Upper lobe of left lung (tissue), 6 donors: ENCODE data around the gene FYB1. TPM values are rescaled to one million over a fixed set of nuclear protein-coding genes. Genes with fewer than 3 reads are reported as not detected.

Source experiments
- ATAC-seq, 2 donors: fragments of 200-7000 bp; cut with Tn5 transposase; one replicate each; pipeline ENCODE4 v1.9.1; 2022; ENCODE audit warnings: mild to moderate bottlenecking in 2 of 2, moderate library complexity in 2 of 2; ENCODE audit not compliant: low FRiP score in 2 of 2
- DNase-seq, 2 donors: peaks; one replicate each; pipeline ENCODE4 v3.0.0-alpha.2; 2019 to 2020
- H3K27ac ChIP-seq, 4 donors: fragments of 200-600 bp; sonication (generic); one replicate each; pipeline ENCODE4 v1.5.1; 2016 to 2019
- H3K27me3 ChIP-seq, 4 donors: fragments of 200-600 bp; sonication (generic); one replicate each; pipeline ENCODE4 v1.5.1; 2017 to 2019
- H3K36me3 ChIP-seq, 4 donors: fragments of 200-600 bp; sonication (generic); one replicate each; pipeline ENCODE4 v1.5.1; 2016 to 2019
- H3K4me1 ChIP-seq, 4 donors: fragments of 200-600 bp; sonication (generic); one replicate each; pipeline ENCODE4 v1.5.1; 2018 to 2019
- H3K4me3 ChIP-seq, 4 donors: fragments of 200-600 bp; sonication (generic); one replicate each; pipeline ENCODE4 v1.5.1; 2017 to 2019; ENCODE audit warnings: mild to moderate bottlenecking in 2 of 4, moderate library complexity in 1 of 4
- H3K9me3 ChIP-seq, 4 donors: fragments of 200-600 bp; sonication (generic); one replicate each; pipeline ENCODE4 v1.5.1; 2018 to 2019
- EP300 ChIP-seq, 4 donors: sonication (generic); formaldehyde crosslinking; IDR thresholded peaks; one replicate each; pipeline ENCODE4 v1.5.1; 2017; ENCODE audit warnings: antibody characterized with exemption in 4 of 4, control low read depth in 2 of 4
- POLR2A ChIP-seq, 4 donors: fragments of 450-650 bp; IDR thresholded peaks; one replicate each; pipeline ENCODE4 v1.5.1; 2016 to 2017; ENCODE audit warnings: antibody characterized with exemption in 4 of 4, mild to moderate bottlenecking in 2 of 4
- POLR2AphosphoS5 ChIP-seq, 2 donors: sonication (generic); formaldehyde crosslinking; IDR thresholded peaks; one replicate each; pipeline ENCODE4 v1.5.1; 2017; ENCODE audit warnings: antibody characterized with exemption in 2 of 2
- WGBS, 2 donors: methylation state at CpG; one replicate each; pipeline ENCODE4 v1.1.5; 2017 to 2018; 5-methylcytosine and 5-hydroxymethylcytosine counted together
- total RNA-seq, 6 donors: library from RNA; depleted of rRNA in 4 of 6; stranded (reverse); fragments of >200 nt in 4 of 6; gene quantifications; one replicate each; pipeline versions ENCODE4 v1.1.0 to v1.2.1, GENCODE V29; 2016 to 2021
- TF ChIP-seq, protein P1 (sequence below), 6 experiments: fragments of 450-650 bp in 4 of 6; fragments of 200-600 bp in 2 of 6; sonication (generic) in 2 of 6; IDR thresholded peaks; one replicate each; pipeline ENCODE4 v1.5.1; 2016 to 2019; ENCODE audit warnings: antibody characterized with exemption in 6 of 6
- donor health status: DM: no; HTN: no; CAD: no; lungs with moderate emphysema.
- donor health status: DM: no; HTN: yes; CAD: no; lungs with severe emphysema.

The FYB1 gene
- total RNA-seq, 6 donors from 2014 or later = 24.0 to 97.4 (median 42.5) TPM

DNA sequence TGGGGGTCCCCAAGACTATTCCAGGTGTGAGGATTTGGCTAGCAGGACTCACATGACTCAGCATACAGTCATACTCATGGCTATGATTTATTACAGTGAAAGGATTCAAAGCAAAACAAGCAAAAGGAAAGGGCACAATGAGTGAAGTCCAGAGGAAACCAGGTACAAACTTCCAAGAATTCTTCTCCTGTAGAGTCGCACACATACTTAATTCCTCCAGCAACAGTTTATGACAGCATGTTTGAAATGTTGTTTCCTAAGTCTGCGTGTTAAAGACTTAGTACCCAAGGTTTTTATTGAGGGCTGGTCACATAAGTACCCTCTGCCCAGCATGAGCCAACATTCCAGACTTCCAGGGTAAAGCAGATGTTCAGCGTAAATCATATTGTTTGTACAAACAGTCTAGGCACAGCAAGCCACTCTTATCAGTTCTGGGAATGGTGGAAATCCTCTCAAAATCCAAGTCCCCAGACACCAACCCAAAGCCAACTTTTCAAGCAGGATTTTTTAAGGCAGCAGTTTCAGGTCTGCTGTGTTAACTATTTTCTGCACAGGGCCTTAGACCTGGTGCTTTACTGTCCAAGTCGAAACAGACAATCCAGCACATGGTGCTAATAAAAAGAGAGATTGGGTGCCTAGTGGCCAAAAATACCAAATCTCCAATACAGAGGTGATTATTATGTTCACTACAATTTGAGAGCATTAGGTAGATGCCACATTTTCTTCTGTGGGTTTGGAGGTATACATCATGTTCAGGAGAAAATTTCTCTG is 126.6 kb downstream of the FYB1 start:
- 50 to 64% methylated on average over 4 of the region's 4 CpGs for WGBS, 2 donors
- TF ChIP-seq POLR2AphosphoS5 (IDR thresholded peaks at IDR 0.05) (no peak), POLR2A (IDR thresholded peaks at IDR 0.05) (no peak), EP300 (IDR thresholded peaks at IDR 0.05) (no peak)
- TF ChIP-seq, protein P1, sequence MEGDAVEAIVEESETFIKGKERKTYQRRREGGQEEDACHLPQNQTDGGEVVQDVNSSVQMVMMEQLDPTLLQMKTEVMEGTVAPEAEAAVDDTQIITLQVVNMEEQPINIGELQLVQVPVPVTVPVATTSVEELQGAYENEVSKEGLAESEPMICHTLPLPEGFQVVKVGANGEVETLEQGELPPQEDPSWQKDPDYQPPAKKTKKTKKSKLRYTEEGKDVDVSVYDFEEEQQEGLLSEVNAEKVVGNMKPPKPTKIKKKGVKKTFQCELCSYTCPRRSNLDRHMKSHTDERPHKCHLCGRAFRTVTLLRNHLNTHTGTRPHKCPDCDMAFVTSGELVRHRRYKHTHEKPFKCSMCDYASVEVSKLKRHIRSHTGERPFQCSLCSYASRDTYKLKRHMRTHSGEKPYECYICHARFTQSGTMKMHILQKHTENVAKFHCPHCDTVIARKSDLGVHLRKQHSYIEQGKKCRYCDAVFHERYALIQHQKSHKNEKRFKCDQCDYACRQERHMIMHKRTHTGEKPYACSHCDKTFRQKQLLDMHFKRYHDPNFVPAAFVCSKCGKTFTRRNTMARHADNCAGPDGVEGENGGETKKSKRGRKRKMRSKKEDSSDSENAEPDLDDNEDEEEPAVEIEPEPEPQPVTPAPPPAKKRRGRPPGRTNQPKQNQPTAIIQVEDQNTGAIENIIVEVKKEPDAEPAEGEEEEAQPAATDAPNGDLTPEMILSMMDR (IDR thresholded peaks at IDR 0.05) = no peak
- no peak overlapping the region for H3K27ac ChIP-seq
- H3K4me1 ChIP-seq = no peaks in the 10 kb centered on the region
- H3K36me3 ChIP-seq = no peaks in the 10 kb centered on the region
- no peaks in the 10 kb centered on the region for H3K27me3 ChIP-seq
- DNase-seq (no peak), ATAC-seq (no peak)
- H3K4me3 ChIP-seq = no peak overlapping the region
- no peaks in the 10 kb centered on the region for H3K9me3 ChIP-seq

DNA sequence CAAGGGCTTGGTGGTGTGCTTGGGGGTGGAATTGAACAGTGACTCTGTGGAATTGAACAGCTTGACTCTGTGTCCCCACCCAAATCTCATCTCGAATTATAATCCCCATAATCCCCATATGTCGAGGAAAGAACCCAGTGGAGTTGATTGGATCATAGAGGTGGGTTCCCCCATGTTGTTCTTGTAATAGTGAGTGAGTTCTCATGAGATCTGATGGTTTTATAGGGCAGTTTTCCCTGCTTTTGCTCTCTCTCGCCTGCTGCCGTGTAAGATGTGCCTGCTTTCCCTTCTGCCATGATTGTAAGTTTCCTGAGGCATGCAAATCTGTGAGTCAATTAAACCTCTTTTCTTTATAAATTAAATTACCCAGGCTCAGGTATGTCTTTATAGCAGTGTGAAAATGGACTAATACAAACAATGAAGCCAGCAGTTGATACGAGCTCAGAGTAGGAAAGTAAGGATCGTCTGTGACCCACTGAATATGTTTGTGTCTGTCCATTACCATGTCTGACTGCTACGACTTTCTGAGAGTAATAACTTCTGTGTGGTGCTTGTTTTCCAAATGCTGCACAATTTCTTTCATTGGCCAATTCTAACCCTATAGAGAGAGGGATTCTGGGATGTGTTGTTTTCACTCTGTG is 127.3 kb downstream of the FYB1 start:
- WGBS, 2 donors = 84 to 89% methylated on average over 7 of the region's 7 CpGs
- Histone ChIP-seq H3K4me3 (no peak overlapping the region), H3K27me3 (no peaks in the 10 kb centered on the region), H3K4me1 (no peaks in the 10 kb centered on the region), H3K27ac (no peak overlapping the region), H3K36me3 (no peaks in the 10 kb centered on the region), H3K9me3 (no peaks in the 10 kb centered on the region)
- ATAC-seq (no peak), DNase-seq (no peak)
- TF ChIP-seq EP300 (IDR thresholded peaks at IDR 0.05) (no peak), POLR2A (IDR thresholded peaks at IDR 0.05) (no peak), POLR2AphosphoS5 (IDR thresholded peaks at IDR 0.05) (no peak)
- TF ChIP-seq, protein P1 (IDR thresholded peaks at IDR 0.05) = no peak

DNA sequence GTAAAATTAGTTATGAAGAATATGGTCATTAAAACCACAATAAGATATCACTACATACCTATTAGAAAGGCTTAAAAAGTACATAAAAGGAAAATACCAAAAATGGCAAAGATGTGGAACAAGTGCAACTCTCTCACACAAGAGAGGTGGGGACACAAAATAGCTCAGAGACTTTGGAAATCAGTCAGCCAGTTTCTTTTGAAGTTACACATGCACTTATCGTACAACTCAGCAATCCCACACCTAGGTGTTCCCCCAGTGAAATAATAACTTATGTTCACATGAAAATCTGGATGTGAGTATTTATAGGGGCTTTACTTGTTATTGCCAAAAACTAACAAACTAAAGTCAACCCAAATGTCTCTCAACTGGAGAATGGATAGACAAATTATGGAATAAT is 135.4 kb downstream of the FYB1 start:
- H3K9me3 ChIP-seq = no peaks in the 10 kb centered on the region
- H3K4me3 ChIP-seq = no peak overlapping the region
- no peaks in the 10 kb centered on the region for H3K4me1 ChIP-seq
- DNase-seq (no peak), ATAC-seq (no peak)
- H3K36me3 ChIP-seq = no peaks in the 10 kb centered on the region
- TF ChIP-seq, protein P1 (IDR thresholded peaks at IDR 0.05) = no peak
- TF ChIP-seq POLR2A (IDR thresholded peaks at IDR 0.05) = no peak
- TF ChIP-seq EP300 (IDR thresholded peaks at IDR 0.05) = no peak
- TF ChIP-seq POLR2AphosphoS5 (IDR thresholded peaks at IDR 0.05) = no peak
- H3K27ac ChIP-seq = no peak overlapping the region
- H3K27me3 ChIP-seq = no peaks in the 10 kb centered on the region
- 82 to 94% methylated on average over 1 of the region's 1 CpG for WGBS, 2 donors

DNA sequence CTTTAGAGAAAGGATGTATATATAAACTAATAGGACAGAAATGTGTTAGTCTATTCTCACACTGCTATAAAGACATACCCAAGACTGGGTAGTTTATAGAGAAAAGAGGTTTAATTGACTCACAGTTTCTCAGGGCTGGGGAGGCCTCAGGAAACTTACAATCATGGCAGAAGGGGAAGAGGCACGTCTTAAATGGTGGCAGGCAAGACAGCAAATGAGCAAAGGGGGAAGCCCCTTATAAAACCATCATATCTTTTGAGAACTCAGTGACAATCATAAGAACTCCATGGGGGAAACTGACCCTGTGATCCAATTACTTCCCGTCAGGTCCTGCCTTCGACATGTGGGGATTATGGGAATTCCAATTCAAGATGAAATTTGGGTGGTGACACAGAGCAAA is 136.4 kb downstream of the FYB1 start:
- Histone ChIP-seq H3K9me3 (no peaks in the 10 kb centered on the region), H3K4me3 (no peak overlapping the region), H3K27ac (no peak overlapping the region), H3K4me1 (no peaks in the 10 kb centered on the region), H3K36me3 (no peaks in the 10 kb centered on the region), H3K27me3 (no peaks in the 10 kb centered on the region)
- TF ChIP-seq POLR2AphosphoS5 (IDR thresholded peaks at IDR 0.05) (no peak), POLR2A (IDR thresholded peaks at IDR 0.05) (no peak), EP300 (IDR thresholded peaks at IDR 0.05) (no peak)
- TF ChIP-seq, protein P1 (IDR thresholded peaks at IDR 0.05) = no peak
- DNase-seq (no peak), ATAC-seq (no peak)
- 87 to 95% methylated on average over 3 of the region's 3 CpGs for WGBS, 2 donors
